Measurements from ENCODE around the gene SLC35G6. TPM values are rescaled to one million over a fixed set of nuclear protein-coding genes. Genes with fewer than 3 reads are reported as not detected.

SLC35G6 gene
- polyA plus RNA-seq, 2 of the 4 experiments (the other 2 are of a cell fraction) = not detected

DNA sequence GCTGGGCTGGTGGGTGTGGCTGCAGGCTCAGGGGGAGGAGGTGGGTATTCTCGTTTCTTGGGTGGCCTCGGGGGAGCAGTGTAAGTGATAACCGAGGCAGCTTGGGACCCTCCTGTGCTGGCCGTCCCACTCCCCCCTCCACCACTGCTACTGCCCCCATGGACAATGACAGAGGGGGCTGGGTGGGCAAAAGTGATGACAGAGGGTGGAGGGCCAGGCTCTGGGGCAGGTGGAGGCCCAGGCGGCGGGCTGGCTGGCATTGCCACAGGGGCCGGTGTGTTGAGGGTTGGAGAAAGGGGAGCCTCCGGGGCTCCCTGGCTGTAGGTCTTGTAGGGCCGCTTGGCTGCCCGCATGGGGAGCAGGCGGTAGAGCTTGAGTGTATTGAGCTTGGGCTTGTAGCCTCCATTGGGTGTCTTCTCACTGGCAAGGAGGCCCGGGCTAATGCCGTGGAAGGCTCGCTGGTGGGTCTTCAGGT lies 17.8 kb upstream of the SLC35G6 start:
- POLR2A ChIA-PET = no interaction called here
- no peak overlapping the region for H3K4me3 ChIP-seq
- ATAC-seq = no peak
- TF ChIP-seq RARB (CRISPR knock-in tag; IDR thresholded peaks at IDR 0.05) (no peak), TFCP2L1 (CRISPR knock-in tag; IDR thresholded peaks at IDR 0.05) (no peak), HOXB5 (CRISPR knock-in tag; IDR thresholded peaks at IDR 0.05) (no peak), MAX (IDR thresholded peaks at IDR 0.05) (no peak), TP53 (CRISPR knock-in tag; IDR thresholded peaks at IDR 0.05) (no peak), E2F6 (IDR thresholded peaks at IDR 0.05; ENCODE audit: borderline replicate concordance, low read depth) (no peak), ESRRA (IDR thresholded peaks at IDR 0.05; ENCODE audit: borderline replicate concordance, low read length) (no peak), FOSB (CRISPR knock-in tag; IDR thresholded peaks at IDR 0.05) (no peak)
- H3K4me1 ChIP-seq = peaks cover 16% of the 10 kb centered on the region
- CTCF ChIA-PET = interaction anchor here (1.0 to 30.1 kb wide), 7 partner anchors 11 to 121 kb away, joined by 3 to 342 read pairs (median 8); partner anchors contain the start of genes CHRNB1, FGF11, POLR2A and TMEM102
- no peaks in the 10 kb centered on the region for H3K9me3 ChIP-seq
- no peak for FAIRE-seq
- WGBS (ENCODE audit: missing lambda C conversion rate) = 90% methylated on average over 13 of the region's 14 CpGs
- H3K4me2 ChIP-seq = no peak overlapping the region
- DNase-seq (ENCODE audit: low read depth in 1 of 2, low spot score in 1 of 2) = no peak
- no peak overlapping the region for H3K27ac ChIP-seq

- CTCF ChIA-PET = interaction anchor here (1.0 to 30.1 kb wide), 5 partner anchors 11 to 118 kb away, joined by 3 to 342 read pairs (median 17); partner anchors contain the start of genes CHRNB1, FGF11, TMEM102 and TMEM95
- Histone ChIP-seq H3K27ac (no peak overlapping the region), H3K4me3 (no peak overlapping the region), H3K9me3 (no peaks in the 10 kb centered on the region), H3K4me1 (peaks cover 19% of the 10 kb centered on the region), H3K4me2 (no peak overlapping the region)
- POLR2A ChIA-PET = interaction anchor here (0.6 to 0.7 kb wide), 2 partner anchors 20 to 21 kb away, joined by 3 to 7 read pairs; partner anchors contain the start of gene POLR2A
- WGBS (ENCODE audit: missing lambda C conversion rate) = 97% methylated on average over 9 of the region's 9 CpGs
- ATAC-seq = no peak
- DNase-seq (ENCODE audit: low read depth in 1 of 2, low spot score in 1 of 2) = no peak
- FAIRE-seq = no peak
- TF ChIP-seq CHD2 (IDR thresholded peaks at IDR 0.05; ENCODE audit: low read length, partially characterized antibody) = no peak
- no peak for TF ChIP-seq KDM5A (IDR thresholded peaks at IDR 0.05)
- TF ChIP-seq MYC (IDR thresholded peaks at IDR 0.05; ENCODE audit: borderline replicate concordance, low read length) = no peak
- TF ChIP-seq, protein P1, sequence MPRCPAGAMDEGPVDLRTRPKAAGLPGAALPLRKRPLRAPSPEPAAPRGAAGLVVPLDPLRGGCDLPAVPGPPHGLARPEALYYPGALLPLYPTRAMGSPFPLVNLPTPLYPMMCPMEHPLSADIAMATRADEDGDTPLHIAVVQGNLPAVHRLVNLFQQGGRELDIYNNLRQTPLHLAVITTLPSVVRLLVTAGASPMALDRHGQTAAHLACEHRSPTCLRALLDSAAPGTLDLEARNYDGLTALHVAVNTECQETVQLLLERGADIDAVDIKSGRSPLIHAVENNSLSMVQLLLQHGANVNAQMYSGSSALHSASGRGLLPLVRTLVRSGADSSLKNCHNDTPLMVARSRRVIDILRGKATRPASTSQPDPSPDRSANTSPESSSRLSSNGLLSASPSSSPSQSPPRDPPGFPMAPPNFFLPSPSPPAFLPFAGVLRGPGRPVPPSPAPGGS (IDR thresholded peaks at IDR 0.05) = no peak
- TF ChIP-seq CBX8 (IDR thresholded peaks at IDR 0.05) = no peak
- TF ChIP-seq TFCP2L1 (CRISPR knock-in tag; IDR thresholded peaks at IDR 0.05) = no peak
- TF ChIP-seq POLR2A (IDR thresholded peaks at IDR 0.05; ENCODE audit: low read length) = no peak
- no peak for TF ChIP-seq ELK1 (IDR thresholded peaks at IDR 0.05; ENCODE audit: low read depth, low read length)
These were observed 17.2 kb upstream of the SLC35G6 start for GRCh38 chr17:7464081-7464480.

GRCh38 chr17:7465597-7466275 lies 15.5 kb upstream of the SLC35G6 start:
- Histone ChIP-seq H3K27ac (no peak overlapping the region; a peak in 1 of 6 replicates), H3K4me3 (no peak overlapping the region), H3K4me2 (no peak overlapping the region), H3K4me1 (peaks cover 24% of the 10 kb centered on the region), H3K9me3 (no peaks in the 10 kb centered on the region)
- POLR2A ChIA-PET = interaction anchor here (1.7 kb wide), 1 partner anchor 14 kb away, joined by 6 read pairs; the partner anchor contains the start of gene ZBTB4
- 95% methylated on average over 31 of the region's 33 CpGs for WGBS (ENCODE audit: missing lambda C conversion rate)
- TF ChIP-seq CEBPB (IDR thresholded peaks at IDR 0.05) (no peak), MAX (IDR thresholded peaks at IDR 0.05) (no peak), CHD2 (IDR thresholded peaks at IDR 0.05; ENCODE audit: low read length, partially characterized antibody) (no peak), HOXA7 (CRISPR knock-in tag; IDR thresholded peaks at IDR 0.05) (no peak), BHLHE40 (IDR thresholded peaks at IDR 0.05; ENCODE audit: low read depth, low read length) (no peak), ESRRA (IDR thresholded peaks at IDR 0.05; ENCODE audit: borderline replicate concordance, low read length) (no peak)
- DNase-seq (ENCODE audit: low read depth in 1 of 2, low spot score in 1 of 2) (no peak), ATAC-seq (no peak), FAIRE-seq (no peak)
- CTCF ChIA-PET = interaction anchor here (0.6 to 30.1 kb wide), 8 partner anchors 9 to 111 kb away, joined by 3 to 342 read pairs (median 3); partner anchors contain the start of genes CHRNB1, FGF11, TMEM102 and TMEM95

Measured in A549 (cell line).